PC-9 (cell line): ENCODE measurements around the gene GEMIN8.

Experiments used
- CTCF ChIP-seq: fragments of 200-600 bp; sonication (generic); conservative IDR thresholded peaks from 2 replicates; pipeline ENCODE4 v1.6.1; 2017; ENCODE audit warnings: mixed run types, antibody characterized with exemption, mild to moderate bottlenecking, moderate library complexity
- EZH2 ChIP-seq: fragments of 200-600 bp; sonication (generic); IDR thresholded peaks from 2 replicates; pipeline ENCODE4 v1.8.0; 2017; ENCODE audit warnings: antibody characterized with exemption, low read depth

- TF ChIP-seq CTCF (no peak), EZH2 (no peak)
Measured at GRCh38 chrX:14050709-14051108, 21.0 kb upstream of the GEMIN8 start.
